Stomach (tissue), 4 donors: ENCODE data around the gene CMTM7.

Source experiments
- EP300 ChIP-seq: sonication (generic); formaldehyde crosslinking; IDR thresholded peaks from one replicate; pipeline ENCODE4 v1.6.1; 2017; ENCODE audit warnings: antibody characterized with exemption
- POLR2AphosphoS5 ChIP-seq, 3 donors: sonication (generic); formaldehyde crosslinking; IDR thresholded peaks; one replicate each; pipeline ENCODE4 v1.6.1; 2016; ENCODE audit warnings: antibody characterized with exemption in 3 of 3
- TF ChIP-seq, protein P1 (sequence below), 7 experiments: fragments of 450-650 bp in 4 of 7; fragments of 200-600 bp in 3 of 7; sonication (generic) in 3 of 7; IDR thresholded peaks; one replicate each; pipeline ENCODE4 v1.5.1; 2016 to 2019; ENCODE audit warnings: antibody characterized with exemption in 7 of 7, control low read depth in 2 of 7, mild to moderate bottlenecking in 1 of 7

GRCh38 chr3:32443478-32443877 is 51.8 kb downstream of the CMTM7 start:
- TF ChIP-seq, protein P1, sequence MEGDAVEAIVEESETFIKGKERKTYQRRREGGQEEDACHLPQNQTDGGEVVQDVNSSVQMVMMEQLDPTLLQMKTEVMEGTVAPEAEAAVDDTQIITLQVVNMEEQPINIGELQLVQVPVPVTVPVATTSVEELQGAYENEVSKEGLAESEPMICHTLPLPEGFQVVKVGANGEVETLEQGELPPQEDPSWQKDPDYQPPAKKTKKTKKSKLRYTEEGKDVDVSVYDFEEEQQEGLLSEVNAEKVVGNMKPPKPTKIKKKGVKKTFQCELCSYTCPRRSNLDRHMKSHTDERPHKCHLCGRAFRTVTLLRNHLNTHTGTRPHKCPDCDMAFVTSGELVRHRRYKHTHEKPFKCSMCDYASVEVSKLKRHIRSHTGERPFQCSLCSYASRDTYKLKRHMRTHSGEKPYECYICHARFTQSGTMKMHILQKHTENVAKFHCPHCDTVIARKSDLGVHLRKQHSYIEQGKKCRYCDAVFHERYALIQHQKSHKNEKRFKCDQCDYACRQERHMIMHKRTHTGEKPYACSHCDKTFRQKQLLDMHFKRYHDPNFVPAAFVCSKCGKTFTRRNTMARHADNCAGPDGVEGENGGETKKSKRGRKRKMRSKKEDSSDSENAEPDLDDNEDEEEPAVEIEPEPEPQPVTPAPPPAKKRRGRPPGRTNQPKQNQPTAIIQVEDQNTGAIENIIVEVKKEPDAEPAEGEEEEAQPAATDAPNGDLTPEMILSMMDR (IDR thresholded peaks at IDR 0.05): no peak
- TF ChIP-seq POLR2AphosphoS5 (IDR thresholded peaks at IDR 0.05) (no peak), EP300 (no peak)
